Measurements from ENCODE around the gene CRYBG1. TPM values are rescaled to one million over a fixed set of nuclear protein-coding genes. Genes with fewer than 3 reads are reported as not detected.
"Not testable (repeated sequence)": the region's sequence is repeated elsewhere in the genome, so short reads cannot be mapped to it uniquely, and the experiment has no call there.

CRYBG1 gene
- polyA plus RNA-seq, 4 donors: 22.1 to 29.8 (median 25.9) TPM

DNA sequence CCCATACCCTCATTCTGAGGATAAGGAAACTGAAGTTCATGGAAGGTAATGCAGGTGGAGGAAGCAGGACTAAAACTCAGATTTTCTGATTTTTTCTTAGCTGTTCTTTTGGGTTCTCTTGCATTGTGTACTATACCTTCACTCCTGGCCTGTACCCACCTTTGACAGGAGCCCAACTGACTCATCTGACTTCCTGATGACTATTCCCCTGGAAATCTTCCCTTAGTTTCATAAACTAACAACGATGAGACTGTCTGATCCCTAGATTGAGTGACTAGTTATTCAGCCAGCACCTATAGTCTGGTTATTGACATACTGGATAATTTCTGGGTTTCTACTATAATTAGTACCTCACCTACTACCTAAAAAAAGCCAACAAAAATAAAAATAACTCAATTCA, 10.1 kb downstream of the CRYBG1 start:
- DNase-seq (ENCODE audit: low read depth in 4 of 4, low spot score in 2 of 4): no peak

DNA sequence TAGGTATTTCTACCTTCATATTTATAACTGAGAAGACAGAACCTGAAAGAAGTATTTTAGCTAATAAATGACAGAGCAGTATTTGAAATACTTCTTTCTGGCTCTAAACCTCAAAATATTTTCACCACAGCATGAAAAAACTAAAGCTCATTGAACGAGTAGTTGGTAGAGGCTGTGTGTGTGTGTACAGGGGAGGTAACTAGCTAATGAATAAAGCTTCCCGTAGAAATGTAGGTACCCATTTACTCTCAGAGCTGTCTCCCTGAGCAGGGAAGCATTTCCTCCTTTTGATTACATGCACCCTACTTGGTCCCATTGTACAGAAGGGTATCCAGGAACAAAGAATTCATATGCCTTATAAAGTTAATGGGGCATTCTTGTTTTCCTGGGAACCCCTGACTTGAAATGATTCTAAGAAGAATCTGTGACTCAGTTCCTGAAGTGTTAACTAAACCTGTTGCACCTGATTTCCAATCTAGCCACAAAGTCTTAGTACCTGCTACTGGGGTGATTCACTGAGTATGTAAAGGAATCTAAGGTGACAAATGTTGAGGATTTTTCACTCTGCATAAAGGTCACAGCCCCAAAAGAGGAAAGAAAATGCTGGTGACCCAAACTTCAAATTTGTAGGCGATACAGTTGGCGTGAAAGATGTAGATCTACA, 12.5 kb downstream of the CRYBG1 start:
- no peak for DNase-seq (ENCODE audit: low read depth in 4 of 4, low spot score in 2 of 4)

GRCh38 chr6:106373502-106374239, 13.2 kb downstream of the CRYBG1 start:
- no peak for DNase-seq (ENCODE audit: low read depth in 4 of 4, low spot score in 2 of 4)

GRCh38 chr6:106377061-106377540, 16.6 kb downstream of the CRYBG1 start:
- no peak for DNase-seq (ENCODE audit: low read depth in 4 of 4, low spot score in 2 of 4)

- DNase-seq (ENCODE audit: low read depth in 4 of 4, low spot score in 2 of 4): no peak
Observed at GRCh38 chr6:106379951-106380350, 19.4 kb downstream of the CRYBG1 start.

DNA sequence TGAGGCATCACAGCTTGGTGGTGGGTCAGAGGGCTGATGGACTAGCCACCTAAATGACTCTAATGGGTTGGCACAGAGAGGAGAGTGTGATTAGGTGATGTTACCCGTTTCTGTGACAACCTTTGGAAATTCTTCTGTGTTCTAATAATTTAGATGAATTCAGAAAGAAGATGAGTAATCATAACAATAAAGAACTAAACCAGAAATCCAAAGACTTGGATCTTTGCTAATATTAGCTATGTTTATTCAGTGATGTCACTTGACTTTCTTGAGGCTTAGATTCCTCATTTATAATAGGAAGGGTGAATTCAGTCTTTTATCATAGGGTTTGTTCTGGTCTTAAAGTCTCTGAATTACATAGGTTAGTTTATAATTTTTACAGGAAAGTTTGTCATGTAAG, 19.9 kb downstream of the CRYBG1 start:
- DNase-seq (ENCODE audit: low read depth in 4 of 4, low spot score in 2 of 4): no peak

DNA sequence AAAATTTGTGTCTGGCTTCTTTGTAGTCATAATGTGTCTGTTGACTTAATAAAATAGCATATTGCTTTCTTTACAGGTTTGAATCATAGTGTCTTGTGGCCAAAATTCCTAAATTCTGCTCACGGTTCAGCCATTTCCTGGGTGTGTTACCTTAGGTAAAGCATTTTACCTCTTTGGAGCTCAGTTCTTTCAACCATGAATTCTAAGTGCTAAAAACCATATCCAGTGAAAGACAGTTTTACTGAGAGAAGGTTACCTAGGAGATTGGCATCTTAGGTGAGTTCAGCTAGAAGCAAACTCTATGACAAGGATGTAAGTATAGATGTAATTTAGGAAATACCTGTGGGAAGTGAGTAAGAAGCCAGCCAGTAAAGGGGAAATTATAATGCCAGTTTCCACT, 20.7 kb downstream of the CRYBG1 start:
- no peak for DNase-seq (ENCODE audit: low read depth in 4 of 4, low spot score in 2 of 4)

- no peak for DNase-seq (ENCODE audit: low read depth in 4 of 4, low spot score in 2 of 4)
Observed at GRCh38 chr6:106381881-106382280, 21.4 kb downstream of the CRYBG1 start.

DNA sequence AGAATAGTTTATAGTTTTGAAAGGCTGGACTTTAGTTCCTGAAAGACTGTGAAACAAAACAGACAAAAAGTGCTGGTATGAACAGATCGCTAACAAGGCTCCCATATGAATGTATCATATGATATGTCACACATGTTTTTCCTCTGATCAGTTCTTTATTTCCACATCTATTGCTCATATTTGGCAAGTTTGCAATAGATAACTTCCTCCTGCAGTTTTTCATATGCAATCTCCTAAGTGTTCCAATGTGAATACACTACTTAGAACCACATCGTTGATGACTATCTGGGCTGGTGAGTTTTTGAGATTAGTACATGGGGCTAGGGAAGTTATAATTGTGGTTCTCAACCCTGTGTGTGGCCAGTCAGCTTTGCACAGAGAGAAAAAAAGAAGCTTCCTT, 23.1 kb downstream of the CRYBG1 start:
- DNase-seq (ENCODE audit: low read depth in 4 of 4, low spot score in 2 of 4): no peak

GRCh38 chr6:106385530-106385929, 25.0 kb downstream of the CRYBG1 start:
- no peak for DNase-seq (ENCODE audit: low read depth in 4 of 4, low spot score in 2 of 4)

DNA sequence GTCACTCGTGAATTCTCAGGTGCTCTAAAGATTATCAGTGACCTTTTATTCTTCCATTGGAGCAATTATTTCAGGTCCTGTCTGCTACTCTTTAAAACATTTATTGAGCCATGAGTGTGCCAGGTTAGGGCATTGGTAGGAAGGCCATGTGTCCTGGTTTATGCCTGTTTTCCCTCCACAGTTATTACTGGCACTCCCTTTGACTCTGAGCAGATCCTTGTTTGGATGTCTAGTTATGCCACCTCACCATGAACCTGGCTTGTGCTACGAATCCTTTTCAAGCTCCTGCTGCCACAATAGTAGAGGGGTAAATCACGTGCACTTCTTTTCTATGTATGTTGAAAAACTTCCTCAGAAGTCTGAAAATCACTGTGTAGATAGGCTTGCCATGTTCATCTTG, 27.4 kb downstream of the CRYBG1 start:
- DNase-seq (ENCODE audit: low read depth in 4 of 4, low spot score in 2 of 4): no peak

DNA sequence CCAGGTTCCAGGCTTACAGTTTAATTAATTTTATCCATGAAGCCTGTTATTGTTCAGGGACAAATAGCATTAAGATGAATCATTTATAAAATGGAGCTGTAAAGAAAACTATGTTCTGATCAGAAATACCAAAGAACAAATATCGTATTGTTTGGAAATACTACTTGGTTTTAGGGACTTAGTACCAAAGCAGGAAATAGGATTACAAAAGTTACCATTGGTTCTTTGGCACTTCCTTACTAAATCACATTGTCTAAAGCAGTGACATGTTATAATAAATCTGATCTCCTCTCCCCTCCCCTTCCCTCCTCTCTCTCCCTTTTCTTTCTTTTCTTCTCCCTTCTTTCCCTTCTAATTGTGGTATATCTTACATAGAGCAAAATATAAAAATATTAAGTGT, 29.6 kb downstream of the CRYBG1 start:
- no peak for DNase-seq (ENCODE audit: low read depth in 4 of 4, low spot score in 2 of 4)

DNA sequence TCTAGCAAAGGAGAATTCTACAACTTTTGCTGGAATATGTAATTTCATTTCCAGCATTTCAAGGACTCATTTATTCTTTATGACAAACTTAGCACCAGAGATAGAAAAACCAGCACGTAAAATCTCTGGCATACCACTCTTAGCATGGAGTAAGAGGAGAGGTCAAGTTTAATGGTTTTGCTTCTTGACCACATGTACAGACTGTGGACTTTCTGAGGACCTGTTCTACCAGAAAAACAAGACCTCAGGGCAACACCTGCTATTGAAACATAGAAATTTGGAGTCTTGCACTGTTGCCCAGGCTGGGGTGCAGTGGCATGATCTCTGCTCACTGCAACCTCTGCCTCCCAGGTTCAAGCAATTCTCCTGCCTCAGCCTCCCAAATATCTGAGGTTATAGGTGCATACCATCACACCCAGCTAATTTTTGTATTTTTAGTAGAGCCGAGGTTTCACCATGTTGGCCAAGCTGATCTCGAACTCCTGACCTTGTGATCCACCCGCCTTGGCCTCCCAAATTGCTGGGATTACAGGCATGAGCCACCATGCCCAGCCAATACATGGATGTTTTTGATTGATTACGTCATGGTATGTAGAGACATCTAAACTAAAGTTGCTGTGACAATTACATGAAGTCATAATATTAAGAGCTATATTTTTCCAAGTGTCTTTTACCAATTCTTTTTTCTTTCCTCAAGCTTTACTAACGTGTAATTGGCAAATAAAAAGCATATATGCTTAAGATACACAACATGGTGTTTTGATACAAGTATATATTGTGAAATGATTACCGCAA, 36.1 kb downstream of the CRYBG1 start:
- no peak for DNase-seq (ENCODE audit: low read depth in 4 of 4, low spot score in 2 of 4)

DNA sequence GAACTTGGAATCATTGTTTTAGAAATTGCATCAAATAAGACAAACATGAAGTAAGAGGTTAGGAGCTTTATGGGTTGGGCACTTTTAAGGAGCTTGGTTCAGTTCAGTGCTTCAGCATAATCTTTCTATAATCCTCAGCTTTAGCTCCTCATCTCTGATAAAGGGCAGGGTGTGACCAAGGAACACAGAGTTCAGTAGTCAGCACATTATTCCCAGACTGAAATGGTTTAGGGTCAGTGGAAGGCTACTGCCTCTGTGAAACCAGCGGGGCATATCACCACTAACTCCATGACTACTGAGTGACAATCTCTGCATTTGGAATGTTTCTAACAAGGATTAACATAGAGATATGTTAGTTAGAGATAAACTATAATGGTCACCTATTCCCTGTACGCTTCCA, 36.9 kb downstream of the CRYBG1 start:
- DNase-seq (ENCODE audit: low read depth in 4 of 4, low spot score in 2 of 4): no peak

DNA sequence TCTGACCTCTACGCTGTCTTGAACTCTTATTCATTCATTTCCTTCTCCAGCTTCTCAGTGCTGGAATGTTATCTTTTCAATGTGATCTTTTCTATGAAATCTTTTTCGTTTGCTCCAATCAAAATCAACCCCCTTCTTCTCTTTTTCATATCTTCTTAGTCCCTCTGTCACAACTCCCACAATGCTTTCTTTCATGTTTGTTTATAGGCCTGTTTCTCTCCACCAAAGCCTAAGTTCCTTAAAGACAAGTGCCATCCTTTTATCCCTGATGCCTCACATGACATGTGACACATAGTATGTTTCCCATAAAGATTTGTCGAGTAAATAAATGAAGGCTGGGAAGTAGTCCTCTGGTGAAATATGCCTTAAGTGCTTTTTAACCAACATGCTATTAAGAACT, 38.1 kb downstream of the CRYBG1 start:
- no peak for DNase-seq (ENCODE audit: low read depth in 4 of 4, low spot score in 2 of 4)

DNA sequence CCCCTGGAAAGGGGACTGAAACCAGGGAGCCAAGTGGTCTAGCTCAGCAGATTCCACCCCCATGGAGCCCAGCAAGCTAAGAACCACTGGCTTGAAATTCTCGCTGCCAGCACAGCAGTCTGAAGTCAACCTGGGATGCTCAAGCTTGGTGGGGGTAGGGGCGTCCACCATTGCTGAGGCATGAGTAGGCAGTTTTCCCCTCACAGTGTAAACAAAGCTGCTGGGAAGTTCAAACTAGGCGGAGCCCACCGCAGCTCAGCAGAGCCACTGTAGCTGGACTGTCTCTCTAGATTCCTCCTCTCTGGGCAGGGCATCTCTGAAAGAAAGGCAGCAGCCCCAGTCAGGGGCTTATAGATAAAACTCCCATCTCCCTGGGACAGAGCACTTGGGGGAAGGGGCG, 44.5 kb downstream of the CRYBG1 start:
- not testable (repeated sequence) for DNase-seq (ENCODE audit: low read depth in 4 of 4, low spot score in 2 of 4)

GRCh38 chr6:106411056-106411455, 50.5 kb downstream of the CRYBG1 start:
- DNase-seq (ENCODE audit: low read depth in 4 of 4, low spot score in 2 of 4): no peak

GRCh38 chr6:106411643-106412200, 51.2 kb downstream of the CRYBG1 start:
- no peak for DNase-seq (ENCODE audit: low read depth in 4 of 4, low spot score in 2 of 4)

- DNase-seq (ENCODE audit: low read depth in 4 of 4, low spot score in 2 of 4): no peak
Observed at GRCh38 chr6:106413016-106413415, 52.5 kb downstream of the CRYBG1 start.

- no peak for DNase-seq (ENCODE audit: low read depth in 4 of 4, low spot score in 2 of 4)
Observed at GRCh38 chr6:106413722-106414121, 53.2 kb downstream of the CRYBG1 start.

GRCh38 chr6:106415921-106416320, 55.4 kb downstream of the CRYBG1 start:
- DNase-seq (ENCODE audit: low read depth in 4 of 4, low spot score in 2 of 4): no peak

Measured in left renal cortex interstitium (tissue), 4 donors.